ENCODE measurements around the gene RCC1. TPM values are rescaled to one million over a fixed set of nuclear protein-coding genes. Genes with fewer than 3 reads are reported as not detected.

RCC1 gene
- total RNA-seq, 1 experiment from 2014 or later: 103 TPM

GRCh38 chr1:28510273-28510969 lies 4.6 kb downstream of the RCC1 start:
- Mint-ChIP-seq H3K9me3 (no peaks in the 10 kb centered on the region), H3K4me3 (peak overlapping the region; percentile 99), H3K27me3 (ENCODE audit: low read depth) (peaks cover 7% of the 10 kb centered on the region), H3K27ac (peak overlapping the region; percentile 99), H3K4me1 (peaks cover 40% of the 10 kb centered on the region), H3K36me3 (peaks cover 92% of the 10 kb centered on the region)
- POLR2A ChIA-PET: interaction anchor here (0.8 to 3.4 kb wide), 4 partner anchors 71 to 261 kb away, joined by 3 to 19 read pairs (median 3); partner anchors contain the start of gene TAF12
- DNase-seq (ENCODE audit: low spot score): no peak
- CTCF ChIA-PET: interaction anchor here (1.5 kb wide), 1 partner anchor 92 kb away, joined by 5 read pairs; no protein-coding TSS in a partner anchor
- peak; percentile 1 for ATAC-seq
- TF ChIP-seq MXD4 (CRISPR knock-in tag; IDR thresholded peaks at IDR 0.05; ENCODE audit: borderline replicate concordance): no peak
- no peak for TF ChIP-seq ZNF396 (CRISPR knock-in tag; IDR thresholded peaks at IDR 0.05; ENCODE audit: borderline replicate concordance)
- TF ChIP-seq, protein P1, sequence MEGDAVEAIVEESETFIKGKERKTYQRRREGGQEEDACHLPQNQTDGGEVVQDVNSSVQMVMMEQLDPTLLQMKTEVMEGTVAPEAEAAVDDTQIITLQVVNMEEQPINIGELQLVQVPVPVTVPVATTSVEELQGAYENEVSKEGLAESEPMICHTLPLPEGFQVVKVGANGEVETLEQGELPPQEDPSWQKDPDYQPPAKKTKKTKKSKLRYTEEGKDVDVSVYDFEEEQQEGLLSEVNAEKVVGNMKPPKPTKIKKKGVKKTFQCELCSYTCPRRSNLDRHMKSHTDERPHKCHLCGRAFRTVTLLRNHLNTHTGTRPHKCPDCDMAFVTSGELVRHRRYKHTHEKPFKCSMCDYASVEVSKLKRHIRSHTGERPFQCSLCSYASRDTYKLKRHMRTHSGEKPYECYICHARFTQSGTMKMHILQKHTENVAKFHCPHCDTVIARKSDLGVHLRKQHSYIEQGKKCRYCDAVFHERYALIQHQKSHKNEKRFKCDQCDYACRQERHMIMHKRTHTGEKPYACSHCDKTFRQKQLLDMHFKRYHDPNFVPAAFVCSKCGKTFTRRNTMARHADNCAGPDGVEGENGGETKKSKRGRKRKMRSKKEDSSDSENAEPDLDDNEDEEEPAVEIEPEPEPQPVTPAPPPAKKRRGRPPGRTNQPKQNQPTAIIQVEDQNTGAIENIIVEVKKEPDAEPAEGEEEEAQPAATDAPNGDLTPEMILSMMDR (IDR thresholded peaks at IDR 0.05): no peak
- TF ChIP-seq TP53 (CRISPR knock-in tag; IDR thresholded peaks at IDR 0.05): no peak
- peak; percentile 96 for TF ChIP-seq PRRX2 (CRISPR knock-in tag; IDR thresholded peaks at IDR 0.05)
- TF ChIP-seq GABPB1 (CRISPR knock-in tag; IDR thresholded peaks at IDR 0.05): no peak
- TF ChIP-seq CREM (CRISPR knock-in tag; IDR thresholded peaks at IDR 0.05): peak; percentile 57; the same call in 1 of the 2 replicates
- TF ChIP-seq RORB (CRISPR knock-in tag; IDR thresholded peaks at IDR 0.05): 0 out of 2 replicates have a peak, but pooled peaks have one; percentile 7
- TF ChIP-seq, protein P2, sequence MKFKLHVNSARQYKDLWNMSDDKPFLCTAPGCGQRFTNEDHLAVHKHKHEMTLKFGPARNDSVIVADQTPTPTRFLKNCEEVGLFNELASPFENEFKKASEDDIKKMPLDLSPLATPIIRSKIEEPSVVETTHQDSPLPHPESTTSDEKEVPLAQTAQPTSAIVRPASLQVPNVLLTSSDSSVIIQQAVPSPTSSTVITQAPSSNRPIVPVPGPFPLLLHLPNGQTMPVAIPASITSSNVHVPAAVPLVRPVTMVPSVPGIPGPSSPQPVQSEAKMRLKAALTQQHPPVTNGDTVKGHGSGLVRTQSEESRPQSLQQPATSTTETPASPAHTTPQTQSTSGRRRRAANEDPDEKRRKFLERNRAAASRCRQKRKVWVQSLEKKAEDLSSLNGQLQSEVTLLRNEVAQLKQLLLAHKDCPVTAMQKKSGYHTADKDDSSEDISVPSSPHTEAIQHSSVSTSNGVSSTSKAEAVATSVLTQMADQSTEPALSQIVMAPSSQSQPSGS (CRISPR knock-in tag; IDR thresholded peaks at IDR 0.05; ENCODE audit: borderline replicate concordance, low read depth): no peak
- no peak for TF ChIP-seq ZNF317 (CRISPR knock-in tag; IDR thresholded peaks at IDR 0.05; ENCODE audit: borderline replicate concordance, low read depth)
- TF ChIP-seq ATF1 (CRISPR knock-in tag; IDR thresholded peaks at IDR 0.05): no peak
- peak; percentile 12; the same call in 1 of the 2 replicates for TF ChIP-seq SMAD3 (CRISPR knock-in tag; IDR thresholded peaks at IDR 0.05; ENCODE audit: borderline replicate concordance)
- TF ChIP-seq ZBTB21 (CRISPR knock-in tag; IDR thresholded peaks at IDR 0.05; ENCODE audit: borderline replicate concordance): no peak
- TF ChIP-seq ERG (CRISPR knock-in tag; IDR thresholded peaks at IDR 0.05): peak; percentile 98
- TF ChIP-seq ZNF423 (CRISPR knock-in tag; IDR thresholded peaks at IDR 0.05): peak; percentile 25; the same call in 1 of the 2 replicates
- TF ChIP-seq, protein P3, sequence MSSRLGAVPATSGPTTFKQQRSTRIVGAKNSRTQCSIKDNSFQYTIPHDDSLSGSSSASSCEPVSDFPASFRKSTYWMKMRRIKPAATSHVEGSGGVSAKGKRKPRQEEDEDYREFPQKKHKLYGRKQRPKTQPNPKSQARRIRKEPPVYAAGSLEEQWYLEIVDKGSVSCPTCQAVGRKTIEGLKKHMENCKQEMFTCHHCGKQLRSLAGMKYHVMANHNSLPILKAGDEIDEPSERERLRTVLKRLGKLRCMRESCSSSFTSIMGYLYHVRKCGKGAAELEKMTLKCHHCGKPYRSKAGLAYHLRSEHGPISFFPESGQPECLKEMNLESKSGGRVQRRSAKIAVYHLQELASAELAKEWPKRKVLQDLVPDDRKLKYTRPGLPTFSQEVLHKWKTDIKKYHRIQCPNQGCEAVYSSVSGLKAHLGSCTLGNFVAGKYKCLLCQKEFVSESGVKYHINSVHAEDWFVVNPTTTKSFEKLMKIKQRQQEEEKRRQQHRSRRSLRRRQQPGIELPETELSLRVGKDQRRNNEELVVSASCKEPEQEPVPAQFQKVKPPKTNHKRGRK (CRISPR knock-in tag; IDR thresholded peaks at IDR 0.05; ENCODE audit: borderline replicate concordance): no peak
- TF ChIP-seq ZNF121 (CRISPR knock-in tag; IDR thresholded peaks at IDR 0.05): no peak
- TF ChIP-seq RELA (CRISPR knock-in tag; IDR thresholded peaks at IDR 0.05; ENCODE audit: borderline replicate concordance): no peak
- no peak; the same call in 1 of the 2 replicates for TF ChIP-seq CREB1 (CRISPR knock-in tag; IDR thresholded peaks at IDR 0.05)
- TF ChIP-seq HMGXB4 (CRISPR knock-in tag; IDR thresholded peaks at IDR 0.05): no peak
- TF ChIP-seq ETV6 (CRISPR knock-in tag; IDR thresholded peaks at IDR 0.05): 0 out of 2 replicates have a peak, but pooled peaks have one; percentile 31
- TF ChIP-seq CBFB (CRISPR knock-in tag; IDR thresholded peaks at IDR 0.05; ENCODE audit: low read depth): no peak
- 0 out of 2 replicates have a peak, but pooled peaks have one; percentile 24 for TF ChIP-seq NR2C2 (CRISPR knock-in tag; IDR thresholded peaks at IDR 0.05)
- TF ChIP-seq, protein P4, sequence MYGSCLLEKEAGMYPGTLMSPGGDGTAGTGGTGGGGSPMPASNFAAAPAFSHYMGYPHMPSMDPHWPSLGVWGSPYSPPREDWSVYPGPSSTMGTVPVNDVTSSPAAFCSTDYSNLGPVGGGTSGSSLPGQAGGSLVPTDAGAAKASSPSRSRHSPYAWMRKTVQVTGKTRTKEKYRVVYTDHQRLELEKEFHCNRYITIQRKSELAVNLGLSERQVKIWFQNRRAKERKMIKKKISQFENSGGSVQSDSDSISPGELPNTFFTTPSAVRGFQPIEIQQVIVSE (CRISPR knock-in tag; IDR thresholded peaks at IDR 0.05; ENCODE audit: borderline replicate concordance): no peak
- TF ChIP-seq, protein P5, sequence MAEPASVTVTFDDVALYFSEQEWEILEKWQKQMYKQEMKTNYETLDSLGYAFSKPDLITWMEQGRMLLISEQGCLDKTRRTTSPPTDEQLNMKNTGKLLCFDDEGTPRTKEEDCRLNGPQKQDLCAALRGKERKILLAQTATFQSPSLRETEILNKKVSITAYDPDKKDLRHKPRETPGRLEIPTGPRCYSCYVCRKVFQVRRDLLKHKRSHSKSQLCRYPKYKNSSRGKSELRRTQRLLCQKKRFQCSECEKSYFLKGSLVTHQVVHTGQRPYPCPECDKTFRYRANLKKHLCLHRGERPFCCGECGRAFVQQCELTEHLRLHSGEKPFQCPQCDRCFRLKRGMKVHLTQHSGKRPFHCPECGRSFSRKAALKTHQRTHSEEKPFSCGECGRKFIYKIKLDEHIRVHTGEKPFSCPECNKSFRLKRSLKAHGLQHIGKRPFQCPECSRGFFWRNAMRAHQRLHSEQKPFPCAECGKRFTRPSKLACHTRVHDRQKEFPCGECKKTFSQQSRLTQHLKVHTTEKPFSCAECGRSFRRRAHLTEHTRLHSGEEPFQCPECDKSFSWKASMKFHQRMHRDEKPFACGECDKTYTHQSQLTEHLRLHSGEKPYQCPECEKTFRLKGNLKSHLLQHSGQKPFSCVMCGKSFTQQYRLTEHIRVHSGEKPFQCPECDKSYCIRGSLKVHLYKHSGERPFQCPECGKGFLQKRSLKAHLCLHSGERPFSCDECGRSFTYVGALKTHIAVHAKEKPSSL (CRISPR knock-in tag; conservative IDR thresholded peaks at IDR 0.05): peak; percentile 98
- TF ChIP-seq NFYB (CRISPR knock-in tag; conservative IDR thresholded peaks at IDR 0.05; ENCODE audit: low read depth): no peak; the same call in none of the 2 replicates
- TF ChIP-seq FOXK1 (CRISPR knock-in tag; IDR thresholded peaks at IDR 0.05): no peak
- peak; percentile 98 for TF ChIP-seq NFATC4 (CRISPR knock-in tag; IDR thresholded peaks at IDR 0.05)
